Tibial artery (tissue), 4 donors: ENCODE data around the gene SMCO2.

Experiments
- DNase-seq, 2 donors: peaks; one replicate each; pipeline ENCODE4 v3.0.0-alpha.2; 2019
- H3K27ac ChIP-seq, 2 donors: fragments of 200-600 bp; sonication (generic) in 1 of 2; 1 replicate in 1 of 2; 2 replicates in 1 of 2; pipeline ENCODE4 v1.5.1; 2018 to 2019; ENCODE audit warnings: mild to moderate bottlenecking in 1 of 2
- H3K27me3 ChIP-seq, 2 donors: fragments of 200-600 bp; sonication (generic) in 1 of 2; one replicate each; pipeline versions ENCODE4 v1.5.1 to v1.6.0; 2016 to 2019
- H3K36me3 ChIP-seq, 3 donors: fragments of 200-600 bp; sonication (generic) in 2 of 3; one replicate each; pipeline ENCODE4 v1.5.1; 2016 to 2019; ENCODE audit warnings: mild to moderate bottlenecking in 2 of 3
- H3K4me1 ChIP-seq, 4 donors: fragments of 200-600 bp; sonication (generic) in 2 of 4; 1 replicate in 3 of 4; 2 replicates in 1 of 4; pipeline ENCODE4 v1.5.1; 2016 to 2019
- H3K4me3 ChIP-seq, 2 donors: fragments of 200-600 bp; sonication (generic) in 1 of 2; 1 replicate in 1 of 2; 2 replicates in 1 of 2; pipeline ENCODE4 v1.5.1; 2018 to 2019; ENCODE audit warnings: mild to moderate bottlenecking in 2 of 2
- H3K9me3 ChIP-seq, 3 donors: fragments of 200-600 bp; sonication (generic) in 1 of 3; one replicate each; pipeline ENCODE4 v1.5.1; 2016 to 2019
- intact Hi-C: fragments of 100-400 bp; cut with DNase I; formaldehyde crosslinking; loops from one replicate; pipeline ENCODE4 v1.15.0; 2023; ENCODE audit warnings: low total_unique reads
- TF ChIP-seq, protein P1 (sequence below), 2 experiments: fragments of 200-600 bp in 1 of 2; fragments of 450-650 bp in 1 of 2; IDR thresholded peaks; one replicate each; pipeline ENCODE4 v1.5.1; 2017 to 2019; ENCODE audit warnings: antibody characterized with exemption in 2 of 2, mild to moderate bottlenecking in 1 of 2, moderate library complexity in 1 of 2

SMCO2 gene

DNA sequence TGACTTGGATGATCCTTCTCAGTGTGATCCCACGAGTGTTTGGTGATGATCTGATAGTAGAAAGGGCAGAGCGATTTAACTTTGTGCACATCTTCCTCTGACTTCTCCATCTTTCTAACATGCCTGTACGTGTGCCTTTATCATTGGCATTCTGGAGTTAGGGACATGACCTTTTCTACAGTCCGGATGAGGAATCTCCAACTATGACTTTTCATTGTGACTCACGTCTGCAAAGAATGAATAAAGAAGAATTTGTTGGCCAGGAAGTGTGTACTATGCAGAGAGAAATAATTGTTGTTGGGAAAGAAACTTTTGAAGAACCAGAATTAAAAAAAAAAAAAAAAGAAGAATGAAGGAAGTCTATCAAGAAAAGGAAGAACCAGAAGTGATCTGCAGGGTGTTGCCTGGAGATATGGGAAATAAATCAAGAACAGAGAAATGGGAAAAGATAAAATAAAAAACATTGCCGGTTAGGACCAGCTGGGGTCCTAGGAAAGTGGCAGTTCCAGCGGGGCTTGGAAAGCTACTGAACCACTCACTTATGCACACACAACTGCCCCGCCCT, 102.8 kb downstream of the SMCO2 start:
- Histone ChIP-seq H3K27ac (peak overlapping the region; percentile 58 to 64), H3K4me3 (no peak overlapping the region), H3K4me1 (peaks cover 0 to 75% (median 58%) of the 10 kb centered on the region in 4 donors), H3K36me3 (no peaks in the 10 kb centered on the region), H3K27me3 (no peaks in the 10 kb centered on the region), H3K9me3 (no peaks in the 10 kb centered on the region)
- intact Hi-C loops = no loop called here
- TF ChIP-seq, protein P1, sequence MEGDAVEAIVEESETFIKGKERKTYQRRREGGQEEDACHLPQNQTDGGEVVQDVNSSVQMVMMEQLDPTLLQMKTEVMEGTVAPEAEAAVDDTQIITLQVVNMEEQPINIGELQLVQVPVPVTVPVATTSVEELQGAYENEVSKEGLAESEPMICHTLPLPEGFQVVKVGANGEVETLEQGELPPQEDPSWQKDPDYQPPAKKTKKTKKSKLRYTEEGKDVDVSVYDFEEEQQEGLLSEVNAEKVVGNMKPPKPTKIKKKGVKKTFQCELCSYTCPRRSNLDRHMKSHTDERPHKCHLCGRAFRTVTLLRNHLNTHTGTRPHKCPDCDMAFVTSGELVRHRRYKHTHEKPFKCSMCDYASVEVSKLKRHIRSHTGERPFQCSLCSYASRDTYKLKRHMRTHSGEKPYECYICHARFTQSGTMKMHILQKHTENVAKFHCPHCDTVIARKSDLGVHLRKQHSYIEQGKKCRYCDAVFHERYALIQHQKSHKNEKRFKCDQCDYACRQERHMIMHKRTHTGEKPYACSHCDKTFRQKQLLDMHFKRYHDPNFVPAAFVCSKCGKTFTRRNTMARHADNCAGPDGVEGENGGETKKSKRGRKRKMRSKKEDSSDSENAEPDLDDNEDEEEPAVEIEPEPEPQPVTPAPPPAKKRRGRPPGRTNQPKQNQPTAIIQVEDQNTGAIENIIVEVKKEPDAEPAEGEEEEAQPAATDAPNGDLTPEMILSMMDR (IDR thresholded peaks at IDR 0.05) = no peak
- no peak for DNase-seq

DNA sequence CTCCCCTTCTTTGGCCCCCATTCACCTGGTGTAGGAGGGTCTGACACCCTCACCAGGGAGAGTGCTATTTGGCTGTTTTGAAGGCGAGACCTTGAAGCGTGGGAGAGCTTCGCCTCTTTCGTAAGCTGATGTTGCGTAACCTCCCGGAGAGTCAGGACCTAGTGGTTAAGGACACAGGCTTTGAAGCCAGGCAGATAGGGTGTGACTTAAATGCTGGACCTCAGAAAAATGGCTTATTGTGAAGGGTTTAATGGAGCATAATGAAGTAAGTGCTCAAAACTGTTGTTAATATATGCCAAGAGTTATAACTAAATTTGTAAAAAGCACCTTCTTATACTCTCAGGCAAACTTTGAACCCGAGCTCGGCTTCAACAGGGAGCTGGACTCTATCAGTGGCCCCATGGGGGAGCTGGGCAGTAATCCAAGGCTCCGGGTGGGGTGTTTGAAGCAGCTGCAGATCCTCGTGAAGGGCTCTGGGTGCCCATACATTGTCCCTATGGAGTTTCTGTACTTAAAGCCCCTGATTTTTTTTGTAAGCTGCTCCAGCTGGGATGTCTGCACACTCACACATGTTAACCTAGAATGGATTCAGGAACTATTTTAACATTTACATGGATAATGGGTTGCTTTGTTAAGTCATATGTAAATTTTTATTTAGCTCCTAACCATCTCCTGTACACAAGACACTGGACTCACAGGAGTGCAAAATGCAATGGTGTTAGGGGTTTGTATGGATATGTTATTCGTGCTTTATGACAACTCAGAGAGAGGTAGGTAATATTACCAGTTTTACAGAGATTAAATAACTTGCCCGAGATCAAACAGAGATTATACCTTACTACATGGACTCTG, 103.5 kb downstream of the SMCO2 start:
- peak; percentile 90 to 91 for DNase-seq
- intact Hi-C loops = no loop called here
- TF ChIP-seq, protein P1 (IDR thresholded peaks at IDR 0.05) = no peak
- Histone ChIP-seq H3K27me3 (no peaks in the 10 kb centered on the region), H3K36me3 (no peaks in the 10 kb centered on the region), H3K9me3 (no peaks in the 10 kb centered on the region), H3K4me1 (peaks cover 0 to 82% (median 64%) of the 10 kb centered on the region in 4 donors), H3K4me3 (no peak overlapping the region), H3K27ac (peak overlapping the region; percentile 58 to 64)

DNA sequence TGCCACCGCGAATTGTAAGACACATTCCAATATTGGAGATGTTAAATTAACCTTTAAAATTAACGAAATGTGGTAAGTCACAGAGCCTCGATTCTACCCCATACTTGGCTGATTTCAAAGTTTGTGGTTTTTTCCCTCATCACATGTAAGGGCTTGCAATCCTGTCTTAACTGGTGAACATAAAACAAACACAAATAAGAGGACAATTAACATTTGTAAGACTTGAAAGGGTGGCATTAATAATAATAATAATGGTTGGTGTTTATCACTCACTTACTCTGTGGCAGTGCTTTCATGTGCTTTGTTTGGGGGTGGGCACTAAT, 104.1 kb downstream of the SMCO2 start:
- no peaks in the 10 kb centered on the region for H3K27me3 ChIP-seq
- no peak for DNase-seq
- TF ChIP-seq, protein P1 (IDR thresholded peaks at IDR 0.05) = no peak
- no peak overlapping the region for H3K4me3 ChIP-seq
- intact Hi-C loops = no loop called here
- peak overlapping the region in 1 of 2 donors; percentile 64 for H3K27ac ChIP-seq
- H3K9me3 ChIP-seq = no peaks in the 10 kb centered on the region
- no peaks in the 10 kb centered on the region for H3K36me3 ChIP-seq
- H3K4me1 ChIP-seq = peaks cover 0 to 82% (median 63%) of the 10 kb centered on the region in 4 donors

DNA sequence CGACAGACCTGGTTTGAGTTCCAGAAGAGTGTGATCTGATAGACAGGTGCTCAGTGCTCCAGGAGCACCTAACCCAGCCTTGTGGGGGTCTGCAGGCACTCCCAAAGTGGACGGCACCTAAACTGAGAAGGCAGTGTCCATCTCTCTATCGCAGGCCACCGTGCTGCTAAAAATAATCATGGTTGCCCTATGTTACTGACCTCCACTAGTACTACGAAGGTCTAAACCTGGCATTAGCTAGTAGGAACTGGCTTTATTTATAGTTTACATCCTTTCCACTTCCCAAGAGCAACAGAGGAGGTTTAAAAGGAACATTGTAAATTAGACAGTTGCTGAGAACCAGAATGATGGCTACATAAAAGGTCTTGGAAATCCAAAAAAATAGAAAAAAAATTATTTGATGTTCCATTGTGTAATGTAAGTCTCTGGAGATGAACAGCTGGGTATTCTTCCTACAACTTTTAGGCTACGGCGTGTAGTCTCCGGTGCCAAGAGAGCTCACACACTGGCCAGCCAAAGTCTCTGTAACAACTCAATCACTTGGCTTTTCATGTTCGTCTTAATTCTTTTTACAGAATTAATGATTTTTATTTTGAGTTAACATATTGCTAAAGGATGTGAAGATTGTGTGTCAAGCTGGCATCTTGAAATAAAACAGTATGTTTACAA, 104.8 kb downstream of the SMCO2 start:
- no peaks in the 10 kb centered on the region for H3K27me3 ChIP-seq
- no peaks in the 10 kb centered on the region for H3K9me3 ChIP-seq
- no peaks in the 10 kb centered on the region for H3K36me3 ChIP-seq
- no peak overlapping the region for H3K4me3 ChIP-seq
- H3K27ac ChIP-seq = peak overlapping the region; percentile 28 to 64
- intact Hi-C loops = no loop called here
- H3K4me1 ChIP-seq = peaks cover 0 to 82% (median 67%) of the 10 kb centered on the region in 4 donors
- TF ChIP-seq, protein P1 (IDR thresholded peaks at IDR 0.05) = no peak
- DNase-seq = peak in 1 of 2 donors; percentile 39
